ENCODE measurements around the gene TRAPPC8. TPM values are rescaled to one million over a fixed set of nuclear protein-coding genes. Genes with fewer than 3 reads are reported as not detected.
"Not testable (repeated sequence)": the region's sequence is repeated elsewhere in the genome, so short reads cannot be mapped to it uniquely, and the experiment has no call there.

The TRAPPC8 gene
- total and polyA plus RNA-seq, 2 experiments from 2014 or later = 27.2 to 66.2 TPM

DNA sequence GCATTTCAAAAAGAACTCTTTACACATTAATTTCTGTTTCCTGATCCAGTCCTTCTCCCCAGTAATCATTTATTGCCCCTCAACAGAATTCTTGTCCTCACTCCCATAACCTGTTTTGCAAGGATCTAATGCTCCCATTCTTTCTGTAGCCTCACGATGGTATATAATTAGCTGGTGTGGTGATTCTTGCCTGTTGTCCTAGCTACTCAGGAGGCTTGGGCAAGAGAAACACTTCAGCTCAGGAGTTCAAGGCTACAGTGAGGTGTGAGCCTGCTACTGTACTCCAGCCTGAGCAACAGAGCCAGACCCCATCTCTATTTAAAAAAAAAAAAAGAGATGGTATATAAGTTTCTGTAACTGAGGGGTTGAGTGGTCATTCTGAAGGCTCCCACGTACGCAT lies 7.7 kb upstream of the TRAPPC8 start:
- no peaks in the 10 kb centered on the region for H3K27me3 ChIP-seq (ENCODE audit: insufficient read depth)
- Mint-ChIP-seq H3K36me3 (ENCODE audit: low read depth) (peaks cover 12% of the 10 kb centered on the region; the same call in 2 of the 3 replicates), H3K27ac (peak overlapping the region; percentile 76), H3K9me3 (peaks cover 12% of the 10 kb centered on the region), H3K4me3 (peak overlapping the region; percentile 28; the same call in 1 of the 3 replicates), H3K4me1 (peaks cover 29% of the 10 kb centered on the region), H3K27me3 (ENCODE audit: insufficient read depth, low read depth, poor library complexity) (peaks cover 5% of the 10 kb centered on the region)
- H4K20me1 ChIP-seq (replicated peaks; ENCODE audit: insufficient read depth) = no peaks in the 10 kb centered on the region
- H3K9me2 ChIP-seq (ENCODE audit: insufficient read depth) = peaks cover 2% of the 10 kb centered on the region; the same call in 1 of the 2 replicates
- H3K36me3 ChIP-seq (ENCODE audit: insufficient read depth) = no peaks in the 10 kb centered on the region
- peak overlapping the region; percentile 52; the same call in 1 of the 2 replicates for H3K4me2 ChIP-seq
- H3K4me3 ChIP-seq = no peak overlapping the region
- no peak overlapping the region for H2AFZ ChIP-seq
- DNase-seq (ENCODE audit: low spot score) = peak; percentile 26
- TF ChIP-seq CREB1 (CRISPR knock-in tag; IDR thresholded peaks at IDR 0.05; ENCODE audit: low read depth) = no peak
- TF ChIP-seq, protein P1, sequence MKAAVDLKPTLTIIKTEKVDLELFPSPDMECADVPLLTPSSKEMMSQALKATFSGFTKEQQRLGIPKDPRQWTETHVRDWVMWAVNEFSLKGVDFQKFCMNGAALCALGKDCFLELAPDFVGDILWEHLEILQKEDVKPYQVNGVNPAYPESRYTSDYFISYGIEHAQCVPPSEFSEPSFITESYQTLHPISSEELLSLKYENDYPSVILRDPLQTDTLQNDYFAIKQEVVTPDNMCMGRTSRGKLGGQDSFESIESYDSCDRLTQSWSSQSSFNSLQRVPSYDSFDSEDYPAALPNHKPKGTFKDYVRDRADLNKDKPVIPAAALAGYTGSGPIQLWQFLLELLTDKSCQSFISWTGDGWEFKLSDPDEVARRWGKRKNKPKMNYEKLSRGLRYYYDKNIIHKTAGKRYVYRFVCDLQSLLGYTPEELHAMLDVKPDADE (IDR thresholded peaks at IDR 0.05) = no peak
- TF ChIP-seq POLR2AphosphoS5 (IDR thresholded peaks at IDR 0.05; ENCODE audit: low read depth) = no peak
- TF ChIP-seq NANOG (IDR thresholded peaks at IDR 0.05; ENCODE audit: borderline replicate concordance) = no peak
- H3K4me1 ChIP-seq (ENCODE audit: insufficient read depth) = peaks cover 41% of the 10 kb centered on the region
- peaks cover under 1% of the 10 kb centered on the region; the same call in 1 of the 2 replicates for H3K79me2 ChIP-seq (replicated peaks; ENCODE audit: insufficient read depth)
- ATAC-seq = no peak
- peak overlapping the region; percentile 65 for H3K27ac ChIP-seq (ENCODE audit: low read depth)
- H3F3A ChIP-seq (replicated peaks; ENCODE audit: low read depth) = peaks cover 4% of the 10 kb centered on the region; the same call in 1 of the 2 replicates

DNA sequence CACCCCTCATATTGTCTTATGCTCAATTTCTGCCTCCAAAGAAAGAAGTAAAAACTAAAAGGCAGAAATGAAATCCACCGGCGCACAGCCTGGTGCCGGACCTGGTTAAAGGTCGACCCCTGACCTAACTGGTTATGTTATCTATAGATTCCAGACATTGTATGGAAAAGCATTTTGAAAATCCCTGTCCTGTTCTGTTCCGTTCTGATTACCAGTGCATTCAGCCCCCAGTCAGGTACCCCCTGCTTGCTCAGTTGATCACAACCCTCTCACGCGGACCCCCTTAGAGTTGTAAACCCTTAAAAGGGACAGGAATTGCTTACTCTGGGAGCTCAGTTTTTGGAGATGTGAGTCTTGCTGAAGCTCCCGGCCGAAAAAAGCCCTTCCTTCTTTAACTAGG lies 5.4 kb upstream of the TRAPPC8 start:
- peaks cover 46% of the 10 kb centered on the region for H3K4me1 ChIP-seq (ENCODE audit: insufficient read depth)
- H3K4me1 Mint-ChIP-seq = peaks cover 33% of the 10 kb centered on the region
- not testable (repeated sequence) for H3K4me3 ChIP-seq; H3F3A ChIP-seq (replicated peaks; ENCODE audit: low read depth); H2AFZ ChIP-seq; H3K27me3 ChIP-seq (ENCODE audit: insufficient read depth); H3K9me2 ChIP-seq (ENCODE audit: insufficient read depth); H4K20me1 ChIP-seq (replicated peaks; ENCODE audit: insufficient read depth); H3K27ac ChIP-seq (ENCODE audit: low read depth); H3K27me3 Mint-ChIP-seq (ENCODE audit: insufficient read depth, low read depth, poor library complexity); H3K4me2 ChIP-seq; DNase-seq (ENCODE audit: low spot score); H3K4me3 Mint-ChIP-seq; H3K36me3 ChIP-seq (ENCODE audit: insufficient read depth); ATAC-seq; H3K27ac Mint-ChIP-seq
- peaks cover 12% of the 10 kb centered on the region for H3K9me3 Mint-ChIP-seq
- peaks cover 12% of the 10 kb centered on the region; the same call in 2 of the 3 replicates for H3K36me3 Mint-ChIP-seq (ENCODE audit: low read depth)
- H3K79me2 ChIP-seq (replicated peaks; ENCODE audit: insufficient read depth) = peaks cover 23% of the 10 kb centered on the region

DNA sequence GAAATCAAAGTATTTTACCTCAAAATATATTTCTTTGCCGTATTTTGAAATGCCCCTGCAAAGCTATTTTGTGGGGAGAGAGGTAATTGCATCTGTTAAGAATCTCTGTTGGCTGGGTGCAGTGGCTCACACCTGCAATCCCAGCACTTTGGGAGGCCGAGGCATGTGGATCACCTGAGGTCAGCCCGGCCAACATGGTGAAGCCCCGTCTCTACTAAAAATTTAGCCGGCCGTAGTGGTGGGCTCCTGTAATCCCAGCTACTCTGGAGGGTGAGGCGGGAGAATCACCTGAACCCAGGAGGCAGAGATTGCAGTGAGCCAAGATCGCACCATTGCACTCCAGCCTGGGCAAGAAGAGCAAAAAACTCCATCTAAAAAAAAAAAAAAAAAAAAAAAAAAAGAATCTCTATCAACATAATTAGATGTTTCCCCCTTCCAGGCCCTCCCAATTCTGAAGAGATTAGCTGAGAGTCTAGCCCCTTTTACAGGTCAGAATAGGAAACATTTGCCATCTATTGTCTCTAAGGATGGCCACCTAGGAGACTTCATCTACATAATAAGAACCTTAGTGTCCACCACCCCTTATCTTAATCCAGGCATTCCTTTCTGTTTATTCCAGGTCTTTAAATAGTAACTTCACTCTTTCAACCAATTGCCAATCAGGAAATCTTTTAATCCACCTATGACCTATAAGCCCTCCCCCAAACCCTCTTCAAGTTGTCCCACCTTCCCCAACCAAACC lies 3.5 kb upstream of the TRAPPC8 start:
- H2AFZ ChIP-seq = no peak overlapping the region
- H3K4me3 ChIP-seq = peak overlapping the region; percentile 75; the same call in 1 of the 2 replicates
- H3F3A ChIP-seq (replicated peaks; ENCODE audit: low read depth) = peaks cover 4% of the 10 kb centered on the region; the same call in 1 of the 2 replicates
- H3K4me1 Mint-ChIP-seq = peaks cover 34% of the 10 kb centered on the region
- peaks cover 38% of the 10 kb centered on the region for H3K4me1 ChIP-seq (ENCODE audit: insufficient read depth)
- H3K27me3 Mint-ChIP-seq (ENCODE audit: insufficient read depth, low read depth, poor library complexity) = peaks cover 5% of the 10 kb centered on the region
- peak overlapping the region; percentile 85 for H3K27ac ChIP-seq (ENCODE audit: low read depth)
- no peaks in the 10 kb centered on the region for H3K9me2 ChIP-seq (ENCODE audit: insufficient read depth)
- peak overlapping the region; percentile 72 for H3K27ac Mint-ChIP-seq
- TF ChIP-seq NANOG (IDR thresholded peaks at IDR 0.05; ENCODE audit: borderline replicate concordance) = peak; percentile 89
- TF ChIP-seq STAT1 (IDR thresholded peaks at IDR 0.05; ENCODE audit: unreplicated experiment) = no peak
- TF ChIP-seq ZNF331 (CRISPR knock-in tag; IDR thresholded peaks at IDR 0.05; ENCODE audit: low read depth) = no peak
- TF ChIP-seq CREB1 (CRISPR knock-in tag; IDR thresholded peaks at IDR 0.05; ENCODE audit: low read depth) = no peak
- peak overlapping the region; percentile 33; the same call in 2 of the 3 replicates for H3K4me3 Mint-ChIP-seq
- no peaks in the 10 kb centered on the region for H3K27me3 ChIP-seq (ENCODE audit: insufficient read depth)
- H3K36me3 Mint-ChIP-seq (ENCODE audit: low read depth) = peaks cover 12% of the 10 kb centered on the region; the same call in 2 of the 3 replicates
- peaks cover 12% of the 10 kb centered on the region for H3K9me3 Mint-ChIP-seq
- H3K79me2 ChIP-seq (replicated peaks; ENCODE audit: insufficient read depth) = peaks cover 35% of the 10 kb centered on the region
- DNase-seq (ENCODE audit: low spot score) (peak; percentile 75), ATAC-seq (peak; percentile 7)
- H3K4me2 ChIP-seq = peak overlapping the region; percentile 92
- peaks cover 7% of the 10 kb centered on the region; the same call in 1 of the 2 replicates for H4K20me1 ChIP-seq (replicated peaks; ENCODE audit: insufficient read depth)
- H3K36me3 ChIP-seq (ENCODE audit: insufficient read depth) = no peaks in the 10 kb centered on the region
